ENCODE measurements around the gene FGF11. TPM values are rescaled to one million over a fixed set of nuclear protein-coding genes. Genes with fewer than 3 reads are reported as not detected.

FGF11 gene
- total RNA-seq, 2 donors from 2014 or later = 4.0 to 8.8 TPM

GRCh38 chr17:7407485-7408251, 31.6 kb upstream of the FGF11 start, which contains the start of gene NLGN2:
TSS of gene NLGN2 (plus strand) at chr17:7407845. CDS start at chr17:7408256, 411 bp downstream.
- H3K4me1 Mint-ChIP-seq = peaks cover 16% of the 10 kb centered on the region
- Histone ChIP-seq H3K4me3 (ENCODE audit: low read length) (no peak within 1 kb of the TSS), H3K4me1 (ENCODE audit: control insufficient read depth, insufficient read depth, low read length) (no peaks in the 10 kb centered on the region)

DNA sequence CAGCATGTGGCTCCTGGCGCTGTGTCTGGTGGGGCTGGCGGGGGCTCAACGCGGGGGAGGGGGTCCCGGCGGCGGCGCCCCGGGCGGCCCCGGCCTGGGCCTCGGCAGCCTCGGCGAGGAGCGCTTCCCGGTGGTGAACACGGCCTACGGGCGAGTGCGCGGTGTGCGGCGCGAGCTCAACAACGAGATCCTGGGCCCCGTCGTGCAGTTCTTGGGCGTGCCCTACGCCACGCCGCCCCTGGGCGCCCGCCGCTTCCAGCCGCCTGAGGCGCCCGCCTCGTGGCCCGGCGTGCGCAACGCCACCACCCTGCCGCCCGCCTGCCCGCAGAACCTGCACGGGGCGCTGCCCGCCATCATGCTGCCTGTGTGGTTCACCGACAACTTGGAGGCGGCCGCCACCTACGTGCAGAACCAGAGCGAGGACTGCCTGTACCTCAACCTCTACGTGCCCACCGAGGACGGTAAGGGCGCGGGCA, 31.0 kb upstream of the FGF11 start:
- Mint-ChIP-seq H3K27me3 (ENCODE audit: insufficient read depth) (peaks cover 16% of the 10 kb centered on the region), H3K4me3 (peak overlapping the region; percentile 42), H3K27ac (no peak overlapping the region), H3K4me1 (peaks cover 10% of the 10 kb centered on the region), H3K9me3 (no peaks in the 10 kb centered on the region), H3K36me3 (ENCODE audit: low read depth) (peaks cover 27% of the 10 kb centered on the region)
- no peaks in the 10 kb centered on the region for H3K9me3 ChIP-seq (ENCODE audit: control insufficient read depth, low read length)
- peak; percentile 70 for DNase-seq
- H3K4me3 ChIP-seq (ENCODE audit: low read length) = no peak overlapping the region
- H3K27me3 ChIP-seq (ENCODE audit: control insufficient read depth, insufficient read depth, low read length, poor library complexity, severe bottlenecking) = no peaks in the 10 kb centered on the region
- no peak overlapping the region for H3K27ac ChIP-seq (ENCODE audit: low read depth, low read length)
- peaks cover 24% of the 10 kb centered on the region for H3K36me3 ChIP-seq (ENCODE audit: control insufficient read depth, insufficient read depth, low read length)
- 89 to 96% methylated on average over 30 to 58 of the region's 58 CpGs for WGBS, 2 experiments (ENCODE audit: insufficient coverage in 1 of 2, insufficient read length in 1 of 2)
- TF ChIP-seq, protein P1, sequence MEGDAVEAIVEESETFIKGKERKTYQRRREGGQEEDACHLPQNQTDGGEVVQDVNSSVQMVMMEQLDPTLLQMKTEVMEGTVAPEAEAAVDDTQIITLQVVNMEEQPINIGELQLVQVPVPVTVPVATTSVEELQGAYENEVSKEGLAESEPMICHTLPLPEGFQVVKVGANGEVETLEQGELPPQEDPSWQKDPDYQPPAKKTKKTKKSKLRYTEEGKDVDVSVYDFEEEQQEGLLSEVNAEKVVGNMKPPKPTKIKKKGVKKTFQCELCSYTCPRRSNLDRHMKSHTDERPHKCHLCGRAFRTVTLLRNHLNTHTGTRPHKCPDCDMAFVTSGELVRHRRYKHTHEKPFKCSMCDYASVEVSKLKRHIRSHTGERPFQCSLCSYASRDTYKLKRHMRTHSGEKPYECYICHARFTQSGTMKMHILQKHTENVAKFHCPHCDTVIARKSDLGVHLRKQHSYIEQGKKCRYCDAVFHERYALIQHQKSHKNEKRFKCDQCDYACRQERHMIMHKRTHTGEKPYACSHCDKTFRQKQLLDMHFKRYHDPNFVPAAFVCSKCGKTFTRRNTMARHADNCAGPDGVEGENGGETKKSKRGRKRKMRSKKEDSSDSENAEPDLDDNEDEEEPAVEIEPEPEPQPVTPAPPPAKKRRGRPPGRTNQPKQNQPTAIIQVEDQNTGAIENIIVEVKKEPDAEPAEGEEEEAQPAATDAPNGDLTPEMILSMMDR (conservative IDR thresholded peaks at IDR 0.05) = no peak
- H3K4me1 ChIP-seq (ENCODE audit: control insufficient read depth, insufficient read depth, low read length) = no peaks in the 10 kb centered on the region
- no peak overlapping the region for H3K9ac ChIP-seq (ENCODE audit: extremely low read depth, low read length, poor library complexity, severe bottlenecking)

More at GRCh38 chr17:7407485-7408251, 31.6 kb upstream of the FGF11 start, which contains the start of gene NLGN2:
- H3K36me3 ChIP-seq (ENCODE audit: control insufficient read depth, insufficient read depth, low read length) = peaks cover 24% of the 10 kb centered on the region
- WGBS, 2 experiments (ENCODE audit: insufficient coverage in 1 of 2, insufficient read length in 1 of 2) = 89 to 100% methylated on average over 1 to 7 of the region's 12 CpGs
- Mint-ChIP-seq H3K9me3 (no peaks in the 10 kb centered on the region), H3K4me3 (peak within 1 kb of the TSS; percentile 42), H3K36me3 (ENCODE audit: low read depth) (peaks cover 27% of the 10 kb centered on the region), H3K27me3 (ENCODE audit: insufficient read depth) (peaks cover 16% of the 10 kb centered on the region), H3K27ac (no peak within 1 kb of the TSS)
- H3K27ac ChIP-seq (ENCODE audit: low read depth, low read length) = no peak within 1 kb of the TSS
- TF ChIP-seq, protein P1 (conservative IDR thresholded peaks at IDR 0.05) = no peak
- H3K9me3 ChIP-seq (ENCODE audit: control insufficient read depth, low read length) = no peaks in the 10 kb centered on the region
- no peaks in the 10 kb centered on the region for H3K27me3 ChIP-seq (ENCODE audit: control insufficient read depth, insufficient read depth, low read length, poor library complexity, severe bottlenecking)
- DNase-seq = no peak
- H3K9ac ChIP-seq (ENCODE audit: extremely low read depth, low read length, poor library complexity, severe bottlenecking) = no peak within 1 kb of the TSS

- TF ChIP-seq, protein P1 (conservative IDR thresholded peaks at IDR 0.05) = no peak
- Histone ChIP-seq H3K36me3 (ENCODE audit: control insufficient read depth, insufficient read depth, low read length) (peaks cover 24% of the 10 kb centered on the region), H3K27ac (ENCODE audit: low read depth, low read length) (no peak overlapping the region), H3K9ac (ENCODE audit: extremely low read depth, low read length, poor library complexity, severe bottlenecking) (no peak overlapping the region), H3K9me3 (ENCODE audit: control insufficient read depth, low read length) (no peaks in the 10 kb centered on the region), H3K4me1 (ENCODE audit: control insufficient read depth, insufficient read depth, low read length) (no peaks in the 10 kb centered on the region), H3K27me3 (ENCODE audit: control insufficient read depth, insufficient read depth, low read length, poor library complexity, severe bottlenecking) (no peaks in the 10 kb centered on the region), H3K4me3 (ENCODE audit: low read length) (no peak overlapping the region)
- H3K9me3 Mint-ChIP-seq = no peaks in the 10 kb centered on the region
- H3K4me1 Mint-ChIP-seq = peaks cover 10% of the 10 kb centered on the region
- H3K27ac Mint-ChIP-seq = no peak overlapping the region
- H3K4me3 Mint-ChIP-seq = peak overlapping the region; percentile 29
- no peak for DNase-seq
- peaks cover 27% of the 10 kb centered on the region for H3K36me3 Mint-ChIP-seq (ENCODE audit: low read depth)
- peaks cover 16% of the 10 kb centered on the region for H3K27me3 Mint-ChIP-seq (ENCODE audit: insufficient read depth)
- WGBS, 2 experiments (ENCODE audit: insufficient coverage in 1 of 2, insufficient read length in 1 of 2) = 89 to 92% methylated on average over 3 to 6 of the region's 6 CpGs
Measured at GRCh38 chr17:7408863-7409262, 30.4 kb upstream of the FGF11 start.

Data from endodermal cell (in vitro differentiated cells).